Measurements from ENCODE around the gene NSD1. TPM values are rescaled to one million over a fixed set of nuclear protein-coding genes. Genes with fewer than 3 reads are reported as not detected.

The NSD1 gene
- total and polyA plus RNA-seq, 9 of the 15 experiments (the other 6 are each of a cell fraction or from before 2014, with no cell fraction given): 3.8 to 51.0 (median 24.7) TPM

DNA sequence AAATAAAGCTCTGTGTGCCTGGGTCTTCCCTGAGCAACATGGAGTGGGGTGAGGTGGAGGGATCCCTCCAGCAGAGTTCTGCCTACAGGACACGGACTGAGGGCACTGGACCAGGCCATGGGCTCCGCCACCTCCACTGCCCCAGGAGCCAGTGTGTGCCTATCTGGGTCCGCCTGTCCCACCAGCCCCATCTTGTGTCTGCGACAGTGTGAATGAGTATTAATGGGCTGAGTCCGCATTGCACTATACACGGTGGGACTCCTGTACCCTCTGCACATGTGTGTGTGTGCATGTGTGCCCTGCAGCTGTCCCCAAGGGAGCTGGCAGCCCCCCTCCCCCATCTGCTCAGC is 35.5 kb upstream of the NSD1 start:
- TF ChIP-seq ZNF224 (CRISPR knock-in tag; IDR thresholded peaks at IDR 0.05): no peak
- CTCF ChIA-PET (ENCODE audit: low intra/inter-chr PET ratio): no interaction called here
- Histone ChIP-seq H3K4me2 (ENCODE audit: insufficient read depth, low read length) (no peak overlapping the region), H3K27ac (ENCODE audit: extremely low read depth, low read depth, low read length) (no peak overlapping the region), H2AFZ (ENCODE audit: low read depth, low read length) (no peak overlapping the region), H3K9me3 (replicated peaks; ENCODE audit: control insufficient read depth, insufficient read depth, low read depth, low read length) (no peaks in the 10 kb centered on the region), H3K79me2 (ENCODE audit: control insufficient read depth, insufficient read depth, low read length) (no peaks in the 10 kb centered on the region), H3K4me3 (no peak overlapping the region), H3K36me3 (ENCODE audit: control insufficient read depth, insufficient read depth, low read length) (no peaks in the 10 kb centered on the region), H3K9me1 (ENCODE audit: control insufficient read depth, insufficient read depth, low read length) (no peaks in the 10 kb centered on the region), H3K9ac (ENCODE audit: insufficient read depth in 1 of 2, low read depth in 2 of 2, low read length in 2 of 2) (no peak overlapping the region; a peak in 1 of 4 replicates), H3K4me1 (replicated peaks in 1 of 2; ENCODE audit: control insufficient read depth in 2 of 2, insufficient read depth in 2 of 2, low read length in 2 of 2) (peaks cover 0 to 45% of the 10 kb centered on the region in 2 experiments; a peak in 2 of 5 replicates), H4K20me1 (replicated peaks; ENCODE audit: control insufficient read depth, insufficient read depth, low read length) (no peaks in the 10 kb centered on the region), H3K27me3 (ENCODE audit: control insufficient read depth in 2 of 2, insufficient read depth in 2 of 2, low read length in 2 of 2) (0 out of 5 replicates have a peak, but pooled peaks cover 0 to 3% of the 10 kb centered on the region in 2 experiments)
- BruUV-seq (replicated peaks): no TSS peak
- in situ Hi-C loops (cut with MboI): no loop called here
- no peak for FAIRE-seq
- no peak for ATAC-seq
- no peak for DNase-seq (ENCODE audit: extremely low read depth in 1 of 4, low spot score in 3 of 4)
- WGBS (ENCODE audit: insufficient coverage, low coverage, missing lambda C conversion rate): 77% methylated on average over 6 of the region's 6 CpGs
- POLR2A ChIA-PET: interaction anchor here (1.1 to 1.4 kb wide), 4 partner anchors 9 to 422 kb away, joined by 3 to 6 read pairs (median 4); no protein-coding TSS in a partner anchor
- intact Hi-C loops (cut with micrococcal nuclease): loop anchor here (5.0 kb wide), 1 partner anchor 281 kb away; no protein-coding TSS in a partner anchor

- no peak overlapping the region for H3K4me3 ChIP-seq
- ATAC-seq (no peak; the same call in 1 of the 3 replicates), FAIRE-seq (no peak), DNase-seq (ENCODE audit: extremely low read depth in 1 of 4, low spot score in 3 of 4) (no peak)
- no peaks in the 10 kb centered on the region for H3K36me3 ChIP-seq (ENCODE audit: control insufficient read depth, insufficient read depth, low read length)
- no peak for TF ChIP-seq ZNF592 (IDR thresholded peaks at IDR 0.05)
- peak; percentile 29; the same call in 1 of the 2 replicates for TF ChIP-seq POLR2G (IDR thresholded peaks at IDR 0.05; ENCODE audit: low read depth, low read length)
- no peaks in the 10 kb centered on the region for H4K20me1 ChIP-seq (replicated peaks; ENCODE audit: control insufficient read depth, insufficient read depth, low read length)
- H3K9me1 ChIP-seq (ENCODE audit: control insufficient read depth, insufficient read depth, low read length): no peaks in the 10 kb centered on the region
- peak overlapping the region in 1 of 2 experiments; percentile 45; a peak in 1 of 4 replicates for H3K9ac ChIP-seq (ENCODE audit: insufficient read depth in 1 of 2, low read depth in 2 of 2, low read length in 2 of 2)
- H3K9me3 ChIP-seq (replicated peaks; ENCODE audit: control insufficient read depth, insufficient read depth, low read depth, low read length): no peaks in the 10 kb centered on the region
- 56% methylated on average over 10 of the region's 18 CpGs for WGBS (ENCODE audit: insufficient coverage, low coverage, missing lambda C conversion rate)
- BruUV-seq (replicated peaks): no TSS peak
- no peak overlapping the region for H3K27ac ChIP-seq (ENCODE audit: extremely low read depth, low read depth, low read length)
- no peaks in the 10 kb centered on the region for H3K79me2 ChIP-seq (ENCODE audit: control insufficient read depth, insufficient read depth, low read length)
- CTCF ChIA-PET (ENCODE audit: low intra/inter-chr PET ratio): no interaction called here
- intact Hi-C loops (cut with micrococcal nuclease) (loop anchor here (5.0 kb wide), 1 partner anchor 281 kb away; no protein-coding TSS in a partner anchor), in situ Hi-C loops (cut with MboI) (no loop called here)
- H3K27me3 ChIP-seq (ENCODE audit: control insufficient read depth in 2 of 2, insufficient read depth in 2 of 2, low read length in 2 of 2): peaks cover 3 to 5% of the 10 kb centered on the region in 2 experiments; a peak in 3 of 5 replicates
- H3K4me2 ChIP-seq (ENCODE audit: insufficient read depth, low read length): no peak overlapping the region
- peaks cover 0 to 41% of the 10 kb centered on the region in 2 experiments; a peak in 2 of 5 replicates for H3K4me1 ChIP-seq (replicated peaks in 1 of 2; ENCODE audit: control insufficient read depth in 2 of 2, insufficient read depth in 2 of 2, low read length in 2 of 2)
- POLR2A ChIA-PET: interaction anchor here (1.1 to 1.4 kb wide), 4 partner anchors 9 to 422 kb away, joined by 3 to 6 read pairs (median 4); no protein-coding TSS in a partner anchor
- H2AFZ ChIP-seq (ENCODE audit: low read depth, low read length): no peak overlapping the region
Observed at GRCh38 chr5:177098470-177099141, 35.0 kb upstream of the NSD1 start.

Measured in K562 (cell line).